Stimulated activated naive CD4-positive, alpha-beta T cell (primary cell): ENCODE data around the gene ZFAND2B.

Experiments
- DNase-seq, 6 experiments: peaks; one replicate each; lab custom pipeline; 2025; lab: John Stamatoyannopoulos, UW

ZFAND2B gene

DNA sequence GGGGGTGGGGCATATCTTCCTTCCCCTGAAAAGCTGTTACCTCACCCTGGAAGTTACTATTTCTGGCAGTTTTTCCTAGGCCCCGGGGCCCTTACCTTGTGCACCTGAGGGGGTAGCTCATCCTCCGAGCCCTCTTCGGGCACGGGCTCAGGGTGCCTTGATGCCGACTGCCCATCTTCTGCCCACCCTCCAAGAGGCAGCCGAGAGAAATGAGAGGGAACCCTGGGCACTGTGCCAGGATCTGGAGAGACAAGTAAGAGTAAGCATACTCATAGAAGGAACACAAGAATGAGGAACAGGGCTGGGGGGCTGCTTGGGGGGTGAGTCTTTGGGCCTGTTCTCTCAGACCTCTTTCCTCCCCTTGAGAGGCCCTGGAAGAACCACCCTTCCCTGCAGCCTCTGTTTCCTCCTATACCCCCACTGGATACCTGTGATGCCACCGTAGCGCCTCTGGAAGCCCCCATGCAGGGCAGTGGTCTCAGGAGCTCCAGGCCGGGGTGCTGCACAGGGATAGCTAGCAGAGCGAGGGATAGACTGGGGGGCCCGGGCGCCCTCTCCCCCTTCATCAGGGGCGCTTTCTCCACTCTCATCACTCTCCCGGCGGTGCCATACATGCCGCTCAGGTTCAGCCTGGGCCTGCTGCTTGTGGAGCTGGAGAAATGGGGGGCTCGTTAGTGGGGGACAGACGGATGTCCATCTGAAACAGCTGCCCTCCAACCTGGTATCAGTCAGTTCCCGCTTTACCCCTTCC, 14.2 kb downstream of the ZFAND2B start:
- DNase-seq, result no peak

DNA sequence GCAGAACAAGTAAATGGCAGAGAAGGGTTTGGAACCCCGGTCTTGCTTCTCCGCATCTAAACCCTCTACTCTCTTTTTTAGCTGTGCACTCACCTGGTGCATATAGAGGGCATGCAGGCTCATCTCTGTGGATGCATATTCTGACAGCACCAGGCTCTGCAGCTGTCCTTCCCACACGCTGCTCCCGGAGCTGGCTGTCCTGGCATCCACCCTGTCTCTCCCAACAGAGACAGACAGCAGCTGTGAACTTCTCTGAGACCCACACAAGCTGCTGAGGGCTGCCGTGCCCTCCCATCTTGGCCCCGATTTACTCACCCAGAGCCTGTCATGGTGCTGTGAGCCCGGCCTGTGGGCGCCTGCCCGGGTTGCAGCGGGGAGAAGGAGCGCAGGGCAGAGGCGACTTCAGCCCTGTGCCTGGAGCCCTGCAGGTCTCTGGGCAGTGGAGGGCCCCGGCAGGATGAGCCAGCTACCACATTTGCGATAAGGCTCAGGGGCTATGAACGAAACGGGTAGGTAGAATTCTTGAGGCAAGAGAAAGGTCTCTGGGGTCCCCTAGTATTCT, 15.5 kb downstream of the ZFAND2B start:
- no peak for DNase-seq

DNA sequence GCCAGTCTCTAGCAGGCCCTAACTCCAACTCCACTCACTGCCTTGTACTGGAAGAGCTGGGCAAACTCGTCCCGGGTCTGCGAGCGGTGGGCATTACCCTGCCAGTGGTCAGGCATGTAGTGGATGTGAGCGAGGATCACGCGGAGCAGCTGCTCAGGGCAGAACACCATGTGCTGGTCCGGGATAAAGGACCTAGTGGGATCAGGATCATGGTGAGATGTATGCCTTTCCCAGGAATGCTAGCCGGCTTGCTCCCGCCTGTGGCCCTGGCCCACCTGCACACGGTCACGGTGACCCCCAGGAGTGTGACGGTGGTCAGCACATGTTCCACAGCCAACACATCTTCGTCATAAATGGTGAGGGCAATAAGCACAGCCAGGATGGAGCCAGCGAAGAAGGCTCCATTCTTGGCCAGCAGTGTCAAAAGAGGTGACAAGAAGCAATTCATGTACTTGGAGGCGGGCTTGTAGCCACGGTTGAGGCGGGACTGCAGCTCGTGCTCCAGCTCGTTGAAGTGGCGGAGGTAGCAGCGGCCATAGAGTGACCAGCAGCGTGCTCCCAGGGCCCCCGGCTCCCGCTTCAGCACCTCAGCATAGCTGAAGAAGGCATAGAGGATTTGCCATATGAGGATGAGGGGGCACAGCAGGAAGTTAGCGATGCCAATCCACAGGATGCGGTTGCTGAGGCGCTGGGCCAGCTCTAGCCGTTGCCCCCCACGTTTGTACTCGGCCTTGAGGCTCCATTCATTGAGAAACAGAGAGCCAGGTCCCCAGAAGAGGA, 17.4 kb downstream of the ZFAND2B start:
- DNase-seq, result no peak

DNA sequence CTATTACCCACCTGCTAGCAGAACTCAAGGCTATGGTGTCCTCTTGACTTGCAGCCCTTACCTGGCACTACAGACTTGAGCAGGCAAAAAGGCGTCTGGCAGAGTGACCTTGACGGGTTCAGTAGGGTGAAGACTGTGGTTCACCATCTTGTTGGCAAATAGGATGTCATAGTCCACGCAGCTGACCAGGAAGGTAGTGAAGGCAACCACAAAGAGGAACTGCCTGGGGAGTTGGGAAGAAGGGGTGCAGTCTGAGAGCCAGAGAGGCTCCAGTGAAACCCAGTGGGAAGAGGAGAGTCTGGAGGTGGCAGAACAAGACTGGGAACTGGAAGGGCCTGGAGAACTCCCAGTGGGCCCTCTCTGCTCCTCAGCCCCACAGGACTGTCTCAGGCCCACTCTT, 18.8 kb downstream of the ZFAND2B start:
- DNase-seq, result no peak

DNA sequence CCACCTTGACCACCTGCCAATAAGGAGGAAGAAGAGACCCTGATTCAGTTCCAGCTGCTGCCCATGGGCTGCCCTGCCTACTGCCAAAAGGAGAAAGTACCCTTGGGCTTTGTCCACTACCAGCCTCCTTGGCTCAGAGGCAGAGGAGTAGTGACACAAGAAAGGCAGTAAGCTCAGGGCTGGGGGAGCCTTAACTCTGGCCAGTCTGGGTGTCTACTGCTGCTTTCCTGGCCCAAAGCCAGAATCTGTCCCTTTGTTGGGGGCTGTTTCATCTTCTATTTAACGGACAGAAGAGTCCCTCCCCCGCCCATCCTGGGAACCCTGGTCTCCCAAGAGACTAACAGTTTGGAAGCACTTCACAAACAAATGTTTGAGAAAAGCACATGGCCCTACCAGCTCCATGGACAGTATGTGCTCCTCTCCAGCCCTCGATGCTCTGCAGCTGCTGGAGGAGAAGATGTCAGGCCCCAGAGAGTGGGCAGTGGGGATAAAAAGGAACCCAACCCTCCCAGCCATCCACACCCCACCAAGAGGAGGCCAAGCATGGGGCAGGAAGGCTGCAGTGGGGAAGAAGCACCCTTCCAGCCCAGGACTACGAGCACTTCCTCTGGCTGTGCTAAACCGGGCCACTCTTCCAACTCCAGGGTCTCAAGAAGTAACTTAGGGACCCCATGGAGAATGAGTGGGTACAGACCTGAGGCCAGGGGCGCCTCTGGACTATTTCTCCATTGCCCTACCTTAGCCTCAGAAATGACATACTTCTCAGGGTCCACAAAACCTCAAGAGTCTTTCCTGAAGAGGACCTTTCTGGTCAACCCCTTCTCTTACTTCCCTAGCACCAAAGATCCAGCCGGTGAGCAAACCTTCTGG, 21.7 kb downstream of the ZFAND2B start:
- peak in 1 of 6 experiments; percentile 7 for DNase-seq

DNA sequence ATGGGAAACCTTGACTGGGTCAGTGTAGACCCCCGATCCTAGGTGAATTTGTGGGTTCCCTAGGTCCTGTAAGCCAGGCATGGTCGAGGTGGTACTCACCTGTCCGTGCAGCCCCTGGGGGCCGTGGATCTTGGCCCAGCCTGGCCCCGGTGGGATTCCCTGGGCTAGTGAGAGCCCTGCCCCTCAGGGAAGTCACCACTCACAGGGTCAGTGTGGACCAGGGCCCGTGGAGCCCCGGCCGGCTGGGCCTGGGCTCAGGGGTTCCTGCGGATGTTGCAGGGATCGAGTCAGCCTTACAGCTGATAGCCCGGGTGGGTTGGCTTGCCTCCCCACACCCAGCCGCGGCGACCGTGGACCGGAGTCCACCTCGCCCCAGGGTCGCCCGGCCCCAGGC, 22.3 kb downstream of the ZFAND2B start:
- peak in 1 of 6 experiments; percentile 46 for DNase-seq

DNA sequence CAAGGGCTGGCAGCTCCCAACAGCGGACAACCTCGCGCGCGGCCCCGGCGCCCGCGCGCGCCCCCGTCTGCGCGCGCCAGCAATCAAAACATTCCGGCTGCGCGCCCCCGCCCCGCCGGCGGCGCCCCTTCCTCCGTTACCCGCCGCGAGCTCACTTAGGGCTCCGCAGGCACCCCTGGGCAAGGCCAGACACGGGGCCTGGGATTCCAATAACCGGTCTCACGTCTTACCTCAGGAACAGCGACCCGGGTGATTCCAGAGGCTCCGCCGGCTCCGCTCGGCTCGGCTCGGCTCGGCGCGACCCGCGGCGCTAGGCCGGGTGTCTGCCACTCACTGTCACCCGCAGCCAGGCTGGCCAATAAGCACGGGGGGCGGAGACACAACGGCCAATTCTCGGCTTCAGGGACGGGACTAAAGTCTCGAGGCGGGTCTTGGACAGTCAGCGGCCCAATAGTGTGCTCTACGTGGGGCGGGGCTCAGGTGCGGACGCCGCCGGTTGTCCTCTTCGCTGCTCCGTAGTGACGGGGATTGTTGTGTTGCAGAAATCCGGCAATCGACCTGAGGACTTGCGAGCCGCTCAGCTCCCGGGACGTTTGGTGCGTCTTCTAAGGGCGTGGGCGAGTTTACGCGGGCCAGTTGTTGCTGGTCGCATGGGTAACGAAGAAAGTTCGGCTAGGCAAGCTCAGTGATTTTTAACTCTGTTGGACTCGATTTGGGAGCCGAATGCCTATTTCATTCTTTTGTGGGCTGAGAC, 22.9 kb downstream of the ZFAND2B start, which contains the start of the genes ANKZF1 and ATG9A:
Gene ANKZF1, plus strand, starts transcription at position 502 of the 754 bp plus-strand sequence. CDS start 452 bp downstream, outside the sequence.
Gene ATG9A, minus strand, starts transcription at position 332 of the 754 bp plus-strand sequence. CDS start 1,612 bp downstream, outside the sequence.
- DNase-seq, result peak; percentile 92 to 99 (median 97)

DNA sequence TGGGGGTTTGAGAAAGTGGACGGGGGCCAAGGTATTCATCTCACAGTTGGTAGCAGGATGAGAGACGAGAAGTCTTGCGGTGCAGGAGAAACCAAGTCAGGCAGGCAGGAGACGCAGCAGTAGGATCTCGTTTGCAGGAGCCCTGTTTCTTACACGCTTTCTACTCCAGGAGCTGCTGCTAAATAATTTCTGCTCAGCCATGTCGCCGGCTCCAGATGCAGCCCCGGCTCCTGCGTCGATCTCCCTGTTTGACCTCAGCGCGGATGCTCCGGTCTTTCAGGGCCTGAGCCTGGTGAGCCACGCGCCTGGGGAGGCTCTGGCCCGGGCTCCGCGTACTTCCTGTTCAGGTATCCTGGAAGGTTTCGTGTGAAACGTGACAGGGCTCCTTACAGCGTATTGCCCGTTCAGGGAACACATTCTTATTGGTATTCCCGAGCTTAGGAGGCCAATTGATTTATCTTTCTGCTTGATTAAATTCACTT, 23.5 kb downstream of the ZFAND2B start:
- peak in 3 of 6 experiments; percentile 37 to 60 (median 53) for DNase-seq

DNA sequence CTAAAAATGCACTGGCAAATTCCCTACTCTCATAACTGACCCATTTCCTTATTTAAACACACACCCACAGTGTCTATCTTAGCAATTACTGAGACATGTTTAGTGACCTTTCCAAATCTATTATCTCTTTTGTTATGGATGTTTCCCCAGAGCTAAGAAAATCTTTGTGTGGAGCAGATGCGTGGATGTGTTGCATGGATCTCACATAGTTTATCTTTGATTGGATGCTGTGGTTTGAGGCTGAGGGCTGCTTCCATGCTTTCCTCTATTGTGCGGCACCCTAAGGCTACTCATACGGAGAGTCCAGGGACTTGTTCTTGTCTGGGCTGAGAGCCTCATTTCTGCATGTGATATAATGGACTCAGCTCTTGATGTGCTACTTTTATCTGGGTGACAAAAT, 27.7 kb downstream of the ZFAND2B start:
- no peak for DNase-seq

DNA sequence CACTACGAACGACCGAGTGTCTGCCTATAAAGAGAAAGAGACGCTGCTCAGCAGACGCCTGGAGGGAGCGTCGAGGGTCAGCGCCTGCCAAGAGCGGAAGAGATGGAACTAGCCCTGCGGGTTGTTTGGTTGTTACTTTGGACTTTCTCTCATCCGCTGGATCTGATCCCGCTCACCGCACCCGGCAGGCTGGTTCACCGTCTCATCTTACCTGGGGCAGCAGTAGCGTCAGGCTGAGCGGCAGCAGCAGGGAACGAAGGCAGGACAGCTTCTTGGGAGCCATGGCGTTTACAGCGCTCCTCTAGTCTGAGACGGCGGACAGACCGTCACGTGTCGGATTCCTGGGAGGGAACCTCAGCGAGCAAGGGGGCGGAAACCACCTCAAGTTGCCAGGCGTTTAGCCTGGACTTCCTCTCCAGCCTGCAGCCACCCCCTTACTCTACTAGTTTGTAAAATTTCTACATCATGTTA, 36.7 kb downstream of the ZFAND2B start:
- DNase-seq, result no peak

DNA sequence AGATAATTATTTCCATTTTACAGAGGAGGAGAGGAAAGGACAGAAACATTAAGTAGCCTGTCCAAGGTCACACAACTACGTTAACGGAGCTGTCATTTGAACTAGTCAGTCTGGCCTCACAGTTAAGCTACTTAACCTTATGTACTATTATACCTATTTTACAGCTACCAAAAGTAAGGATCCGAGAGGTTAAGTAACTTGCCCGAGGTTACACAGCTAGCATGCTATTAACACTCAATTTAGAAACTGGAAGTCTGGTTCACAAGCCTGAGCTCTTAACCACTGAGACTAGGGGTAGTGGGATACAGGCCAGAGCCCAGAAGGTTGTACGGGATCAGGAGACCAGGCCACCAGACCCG, 38.2 kb downstream of the ZFAND2B start:
- DNase-seq, result no peak

DNA sequence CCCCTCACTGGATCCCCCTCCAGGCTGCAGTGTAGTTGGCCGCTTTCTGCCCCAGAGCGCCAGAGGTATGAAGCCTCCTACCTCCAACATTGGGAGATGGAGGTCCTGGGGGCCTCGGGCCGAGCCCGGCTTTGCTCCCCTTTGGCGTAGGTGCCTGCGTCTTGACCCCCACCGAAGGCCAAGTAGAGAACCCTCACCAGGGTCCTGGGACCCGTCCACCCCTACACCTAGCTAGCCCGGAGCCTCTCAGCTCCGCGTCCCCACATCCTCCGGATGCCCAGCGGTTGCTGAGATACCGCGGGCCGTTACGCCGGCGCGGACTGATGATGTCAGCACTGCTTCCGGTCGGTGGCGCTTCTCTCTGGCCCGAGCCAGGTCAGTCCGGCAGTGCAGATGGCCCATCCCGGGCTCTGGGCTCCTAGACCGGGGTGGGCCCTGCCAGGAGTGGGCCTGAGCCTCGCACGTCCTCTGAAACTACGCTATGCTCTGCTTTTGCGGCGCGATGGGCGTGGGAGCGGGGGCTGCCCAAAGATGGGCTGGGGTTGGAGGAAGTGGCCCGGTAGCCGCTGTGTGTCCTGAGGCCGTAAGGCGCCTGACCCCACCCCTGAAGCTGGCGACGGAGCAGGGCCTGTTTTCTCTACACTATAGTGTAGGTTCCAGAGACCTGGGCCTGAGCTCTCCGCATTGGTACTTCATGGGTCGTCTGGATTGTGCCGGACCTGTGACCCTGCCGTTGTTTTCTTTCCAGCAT, 38.7 kb downstream of the ZFAND2B start, which contains the start of the genes GLB1L and STK16:
Gene GLB1L, minus strand, starts transcription at position 297 of the 751 bp plus-strand sequence. CDS start 1,871 bp downstream, outside the sequence.
Gene STK16, plus strand, starts transcription at position 332 of the 751 bp plus-strand sequence. CDS start 521 bp downstream, outside the sequence.
- peak; percentile 67 to 89 (median 76) for DNase-seq

DNA sequence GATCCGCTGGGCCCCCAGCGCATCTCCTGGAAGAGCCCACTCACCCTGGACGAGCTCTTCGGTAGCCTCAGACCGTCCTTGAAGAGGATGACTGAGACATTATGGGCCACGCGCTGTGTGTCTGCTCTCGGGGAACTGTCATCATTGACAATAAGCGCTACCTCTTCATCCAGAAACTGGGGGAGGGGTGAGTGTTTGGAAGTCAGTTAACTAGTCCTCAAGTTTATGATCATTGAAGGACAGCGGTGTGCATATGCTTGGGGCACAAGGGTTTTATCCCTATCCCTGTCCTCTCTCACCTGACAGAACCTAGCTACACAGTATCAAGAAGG, 39.3 kb downstream of the ZFAND2B start:
- DNase-seq, result peak in 1 of 6 experiments; percentile 31

DNA sequence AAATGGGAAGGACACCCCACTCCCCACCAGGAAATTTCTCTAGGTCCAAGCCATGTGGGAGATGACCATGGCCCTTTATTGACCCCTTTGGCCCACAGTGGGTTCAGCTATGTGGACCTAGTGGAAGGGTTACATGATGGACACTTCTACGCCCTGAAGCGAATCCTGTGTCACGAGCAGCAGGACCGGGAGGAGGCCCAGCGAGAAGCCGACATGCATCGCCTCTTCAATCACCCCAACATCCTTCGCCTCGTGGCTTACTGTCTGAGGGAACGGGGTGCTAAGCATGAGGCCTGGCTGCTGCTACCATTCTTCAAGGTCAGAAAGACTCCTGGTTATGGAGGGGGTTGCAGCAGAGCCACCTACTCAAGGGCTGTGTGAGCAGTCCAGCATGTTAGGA, 40.0 kb downstream of the ZFAND2B start:
- DNase-seq, result no peak

DNA sequence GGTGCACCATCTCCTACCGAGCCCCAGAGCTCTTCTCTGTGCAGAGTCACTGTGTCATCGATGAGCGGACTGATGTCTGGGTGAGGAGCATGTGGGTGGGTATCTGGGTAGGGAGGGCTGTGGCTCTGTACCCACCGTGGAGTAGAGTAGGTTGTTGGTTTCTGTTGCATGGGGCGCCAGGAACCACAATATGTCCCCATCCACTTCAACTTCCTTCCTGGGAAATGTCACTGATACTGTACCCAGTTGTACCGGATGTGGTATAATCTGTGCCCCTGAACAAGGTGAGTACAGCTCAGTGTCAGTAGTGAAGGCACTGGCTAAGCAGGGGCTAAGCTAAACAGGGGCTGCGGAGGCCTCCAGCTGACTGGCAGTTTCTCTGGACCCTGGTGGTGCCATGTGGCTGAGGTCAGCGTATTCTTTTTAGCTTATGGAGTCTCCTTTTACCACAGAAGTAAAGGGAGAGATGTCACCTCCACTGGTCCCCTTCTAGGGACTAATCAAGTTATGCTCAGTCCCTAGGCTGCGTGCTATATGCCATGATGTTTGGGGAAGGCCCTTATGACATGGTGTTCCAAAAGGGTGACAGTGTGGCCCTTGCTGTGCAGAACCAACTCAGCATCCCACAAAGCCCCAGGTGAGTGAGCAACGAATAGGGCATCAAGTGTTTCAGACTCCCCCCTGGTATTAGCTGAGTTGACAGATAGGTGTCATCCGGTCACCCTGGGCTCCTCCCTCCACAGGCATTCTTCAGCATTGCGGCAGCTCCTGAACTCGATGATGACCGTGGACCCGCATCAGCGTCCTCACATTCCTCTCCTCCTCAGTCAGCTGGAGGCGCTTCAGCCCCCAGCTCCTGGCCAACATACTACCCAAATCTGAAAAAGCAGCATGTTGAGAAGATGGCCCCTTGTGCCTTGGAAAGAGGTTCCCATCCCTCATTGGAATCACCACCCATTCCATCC, 41.4 kb downstream of the ZFAND2B start:
- peak; percentile 25 to 82 (median 57) for DNase-seq

DNA sequence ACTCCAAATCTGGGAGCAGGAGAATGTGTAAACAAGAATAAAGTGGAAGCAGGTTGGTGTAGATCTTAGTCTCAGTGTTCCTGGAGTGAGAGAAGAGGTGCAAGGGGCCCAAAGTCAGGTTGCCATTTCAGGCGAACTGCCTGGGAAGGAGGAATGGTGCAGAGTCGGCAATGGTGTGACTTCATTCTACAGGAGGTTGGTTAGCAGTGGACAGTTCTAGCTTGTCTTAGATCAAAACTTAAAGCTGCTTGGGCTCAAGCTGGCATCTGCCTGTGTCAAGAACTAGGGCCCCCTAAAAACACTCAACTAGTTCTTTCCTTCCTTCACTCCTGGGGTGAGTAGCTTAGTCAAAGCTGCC, 42.2 kb downstream of the ZFAND2B start:
- no peak for DNase-seq

DNA sequence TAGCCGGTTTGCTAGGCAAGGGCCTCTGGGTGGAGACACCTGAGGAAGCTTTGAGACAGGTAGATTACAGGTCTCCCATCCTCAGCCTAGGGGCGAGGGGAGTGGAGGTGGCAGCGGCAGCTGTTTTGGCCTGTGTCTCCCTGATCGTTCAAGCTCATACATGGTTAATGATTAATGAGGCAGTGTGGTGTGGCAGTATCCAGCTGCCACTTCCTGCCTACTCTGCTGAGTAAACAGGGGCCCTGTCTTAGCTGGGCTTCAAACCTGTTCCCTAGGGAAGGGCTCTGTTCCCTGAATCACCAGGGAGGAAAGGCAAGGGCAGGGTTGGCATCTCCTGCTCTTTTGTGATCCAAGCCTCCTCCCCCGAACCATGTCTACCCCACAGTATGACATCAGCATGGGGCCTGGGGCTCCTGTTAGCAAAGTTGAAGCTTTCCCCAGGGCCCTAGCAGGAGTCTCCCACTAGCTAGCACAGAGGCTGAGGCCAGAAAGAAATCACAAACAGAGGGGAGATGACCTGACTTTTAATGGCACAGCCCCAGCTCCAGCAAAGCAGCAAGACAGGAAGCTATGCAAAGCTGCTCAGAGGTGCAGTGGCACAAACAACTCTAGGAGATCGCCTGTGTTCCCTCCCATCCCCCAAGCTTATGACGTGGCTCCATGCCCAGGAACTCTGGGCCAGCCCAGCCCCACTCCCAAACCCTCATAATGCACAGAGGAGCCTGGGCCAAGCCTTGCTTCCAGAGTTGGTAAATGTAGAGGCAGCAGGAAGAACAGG, 42.8 kb downstream of the ZFAND2B start:
- peak in 5 of 6 experiments; percentile 32 to 50 (median 41) for DNase-seq
